Hematopoietic multipotent progenitor cell treated with erythropoietin and hydrocortisone succinate and interleukin-3 and kit ligand, for 17 days (in vitro differentiated cells): ENCODE data around the gene MTLN.
"Not testable (repeated sequence)": the region's sequence is repeated elsewhere in the genome, so short reads cannot be mapped to it uniquely, and the experiment has no call there.

ENCODE experiments used
- DNase-seq: peaks from one replicate; pipeline ENCODE4 v3.0.0-alpha.2; 2015; ENCODE audit warnings: low spot score

The MTLN gene, protein sequence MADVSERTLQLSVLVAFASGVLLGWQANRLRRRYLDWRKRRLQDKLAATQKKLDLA

DNA sequence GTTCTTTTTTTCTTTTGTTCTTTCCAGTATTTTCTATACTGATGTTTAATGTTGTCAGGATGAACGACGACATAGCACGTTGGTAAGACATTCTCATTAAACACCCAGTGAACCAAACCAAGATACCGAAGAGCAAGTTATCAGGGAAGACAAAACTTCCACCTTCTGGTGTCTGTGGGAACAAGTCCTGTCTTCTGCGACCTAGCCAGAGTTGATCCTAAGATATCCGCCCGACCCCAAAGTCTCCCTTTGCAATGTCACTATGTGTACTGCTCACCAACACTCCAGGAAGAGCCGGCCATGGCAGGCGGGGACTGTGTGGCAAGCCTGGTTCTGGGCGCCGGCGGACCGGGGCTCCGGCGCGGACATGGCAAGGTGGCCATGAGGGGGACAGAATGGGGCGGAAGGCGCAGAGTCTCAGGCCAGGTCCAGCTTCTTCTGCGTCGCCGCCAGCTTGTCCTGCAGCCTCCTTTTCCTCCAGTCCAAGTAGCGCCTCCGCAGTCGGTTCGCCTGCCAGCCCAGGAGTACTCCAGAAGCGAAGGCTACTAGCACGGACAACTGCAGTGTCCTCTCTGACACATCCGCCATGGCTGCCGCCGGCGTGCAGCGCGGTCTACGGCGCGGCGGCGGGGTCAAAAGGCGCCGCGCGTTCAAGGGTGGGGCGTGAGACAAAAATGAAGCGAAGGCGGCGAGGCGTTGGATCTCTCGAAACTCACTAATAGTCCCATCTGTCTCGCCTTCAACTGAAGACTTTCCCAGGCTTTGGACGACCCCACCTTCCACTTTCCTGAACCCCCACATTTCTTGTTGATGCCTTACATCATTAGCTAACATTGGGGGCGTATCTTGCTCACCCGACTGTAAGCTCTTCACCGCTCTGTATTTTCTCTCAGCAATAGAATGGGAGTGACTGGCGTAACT lies at the start of gene MTLN:
Gene MTLN (minus strand): TSS at position 610 of the 921 bp plus-strand sequence. CDS start 22 bp downstream, at position 588.
- DNase-seq, result peak; percentile 40

DNA sequence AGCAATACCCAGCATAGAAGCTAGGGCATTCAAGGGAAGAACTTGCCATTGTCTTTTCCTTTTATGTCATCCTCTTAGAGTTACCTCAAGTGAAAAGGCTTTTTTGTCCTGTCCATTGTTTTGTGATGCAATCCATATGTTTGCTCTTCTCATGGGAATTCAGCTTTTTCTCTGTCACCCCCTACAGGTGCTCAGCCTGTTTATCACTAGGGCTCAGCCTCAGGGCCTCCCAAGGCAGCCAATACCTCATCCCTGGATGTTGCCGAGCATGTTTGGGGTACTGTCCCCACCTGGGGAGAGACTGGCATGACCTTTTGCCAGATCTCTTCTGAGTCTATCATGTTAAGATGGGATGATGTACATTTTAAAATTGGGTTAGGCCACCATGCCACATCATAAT lies 49.6 kb upstream of the MTLN start:
- not testable (repeated sequence) for DNase-seq

DNA sequence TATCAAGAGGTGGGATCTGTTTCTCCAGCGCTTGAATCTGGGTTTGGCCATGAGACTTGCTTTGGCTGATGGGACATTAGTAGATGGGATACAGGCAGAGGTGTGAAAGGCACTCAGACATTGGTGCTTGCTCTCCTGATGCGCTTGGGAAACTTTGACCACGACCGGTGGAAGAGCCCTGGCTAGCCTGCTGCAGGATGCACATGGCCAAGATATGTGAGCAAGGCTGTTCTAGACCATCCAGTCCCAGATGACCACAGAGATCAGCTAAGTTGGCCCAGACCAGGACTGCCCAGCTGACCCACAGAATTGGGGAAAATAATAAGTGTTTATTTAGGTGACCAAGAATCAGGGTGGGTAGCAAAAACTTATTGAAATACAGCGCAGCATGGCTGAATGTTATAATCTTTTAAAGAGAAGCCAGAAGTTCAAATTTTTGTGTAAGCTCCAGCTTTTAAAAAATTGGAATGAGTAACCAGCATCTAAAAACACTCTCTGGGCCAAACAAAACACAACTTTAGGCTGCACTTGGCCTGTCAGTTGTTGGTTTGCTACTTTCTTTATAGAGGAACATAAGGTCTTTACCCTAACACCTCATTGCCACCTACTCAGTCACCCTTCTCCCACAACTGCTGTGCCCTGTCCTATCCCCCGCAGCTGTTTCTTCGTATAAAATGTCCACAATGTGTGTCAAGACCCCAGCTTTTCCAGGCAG lies 35.9 kb upstream of the MTLN start:
- DNase-seq, result not testable (repeated sequence)

DNA sequence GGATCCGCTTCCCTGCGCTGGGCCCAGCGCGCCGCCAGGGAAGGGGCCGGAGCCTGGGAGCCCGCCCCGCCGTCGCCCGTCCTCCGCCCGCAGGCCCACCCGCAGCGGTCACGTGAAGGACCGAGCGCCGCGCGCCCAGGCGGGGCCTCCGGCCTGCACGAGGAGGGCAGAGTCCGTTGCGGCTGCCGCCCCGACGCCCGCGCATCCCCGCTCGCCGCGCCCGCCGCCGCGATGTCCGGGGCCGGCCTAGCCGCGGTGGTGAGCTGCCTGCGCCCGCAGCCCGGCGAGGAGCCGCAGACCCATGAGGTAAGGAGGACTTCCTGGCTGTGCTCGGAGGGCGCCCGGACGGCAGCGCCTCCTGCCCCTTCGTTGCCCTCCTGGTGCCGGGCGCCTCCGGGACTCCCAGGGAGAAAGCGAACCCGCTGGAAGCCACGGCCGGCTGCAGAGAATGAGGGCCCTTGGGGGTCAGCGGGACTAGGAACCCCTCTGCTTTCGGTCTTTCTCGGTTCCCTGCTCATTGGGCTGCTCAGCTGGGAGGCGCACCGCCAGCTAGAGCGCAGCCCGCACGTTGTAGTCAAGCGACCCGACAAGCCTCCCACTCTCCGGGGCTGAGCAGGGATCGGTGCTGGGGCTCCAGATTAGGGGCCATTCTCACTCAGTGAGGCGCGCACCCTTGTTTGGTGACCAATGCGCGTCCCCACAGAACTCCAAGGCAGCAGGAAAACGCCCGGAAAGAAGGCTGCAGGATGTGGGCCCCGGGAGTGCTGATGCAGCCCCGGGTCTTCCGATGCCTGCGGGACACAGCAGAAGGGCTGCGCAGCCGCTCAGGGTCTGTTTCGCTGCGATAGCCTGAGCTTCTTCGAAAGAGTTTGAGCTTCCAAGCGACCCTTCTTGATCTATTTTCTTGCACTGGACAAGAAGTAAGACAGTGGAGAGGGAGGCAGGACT lies 33.4 kb upstream of the MTLN start:
- not testable (repeated sequence) for DNase-seq

DNA sequence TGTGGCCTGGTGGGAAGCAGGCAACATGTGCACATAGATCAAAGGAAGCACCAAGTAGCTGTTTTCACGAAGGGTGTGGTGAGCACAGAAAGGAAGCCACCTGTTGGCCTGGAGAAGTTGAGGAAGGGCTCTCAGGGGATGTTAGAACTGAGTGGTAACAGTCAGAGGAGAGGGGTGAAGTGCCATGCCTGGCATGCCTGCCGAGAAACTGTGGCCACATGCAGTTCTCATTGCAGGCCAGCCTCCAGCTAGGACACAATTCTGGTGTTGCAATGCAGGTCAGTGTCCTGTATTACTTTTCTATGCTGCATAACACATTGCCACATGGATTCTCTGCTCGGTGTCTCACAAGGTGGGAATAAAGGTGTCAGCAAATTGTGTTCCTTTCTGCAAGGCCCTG lies 30.9 kb upstream of the MTLN start:
- DNase-seq, result not testable (repeated sequence)

DNA sequence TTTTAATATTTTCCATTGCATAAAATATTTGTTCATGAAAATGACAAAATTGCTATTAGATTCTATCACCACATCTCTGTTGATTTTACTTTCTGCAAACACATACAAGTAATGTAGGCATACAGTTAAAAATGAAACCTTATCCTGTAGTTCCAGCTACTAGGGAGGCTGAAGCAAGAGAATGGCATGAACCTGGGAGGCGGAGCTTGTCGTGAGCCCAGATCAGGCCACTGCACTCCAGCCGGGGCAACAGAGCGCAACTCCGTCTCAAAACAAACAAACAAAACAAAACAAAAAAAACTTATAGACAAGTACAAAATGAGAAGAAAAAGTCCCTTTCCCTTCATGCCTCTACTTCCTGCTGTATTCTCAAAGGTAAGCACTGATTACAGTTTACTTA lies 22.2 kb upstream of the MTLN start:
- DNase-seq, result not testable (repeated sequence)

DNA sequence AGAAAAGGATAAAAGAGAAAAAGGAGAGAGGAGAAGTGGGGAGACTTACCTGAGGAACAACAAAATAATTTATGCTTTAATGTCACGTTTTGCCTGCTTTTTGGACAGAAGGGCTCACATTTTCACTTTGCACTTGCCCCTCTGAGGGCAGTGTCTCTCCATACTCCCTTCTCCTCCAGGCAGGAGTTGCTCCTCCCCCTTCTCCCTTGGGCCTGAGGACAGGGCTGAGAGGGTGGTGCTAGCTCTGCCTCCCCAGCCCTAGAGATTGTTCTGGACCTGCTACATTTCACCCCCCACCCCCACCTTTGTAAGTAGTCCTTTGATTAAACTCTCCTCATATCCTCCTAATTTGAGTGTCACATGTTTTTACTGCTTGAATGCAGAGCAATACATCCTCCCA lies 17.5 kb upstream of the MTLN start:
- not testable (repeated sequence) for DNase-seq

DNA sequence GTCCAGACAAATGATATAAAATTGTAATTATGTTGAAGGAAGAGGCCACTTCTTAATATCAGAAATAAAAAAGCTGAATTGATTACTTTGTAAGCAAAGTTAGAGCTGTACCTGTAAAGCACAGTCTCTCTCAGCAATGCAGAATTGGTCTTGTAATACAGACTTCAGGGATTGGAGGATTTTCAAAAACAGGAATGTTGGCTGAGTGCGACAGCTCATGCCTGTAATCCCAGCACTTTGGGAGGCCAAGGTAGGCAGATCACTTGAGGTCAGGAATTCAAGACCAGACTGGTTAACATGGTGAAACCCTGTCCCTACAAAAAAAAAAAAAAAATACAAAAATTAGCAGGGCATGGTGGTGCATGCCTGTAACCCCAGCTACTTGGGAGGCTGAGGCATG lies 10.3 kb upstream of the MTLN start:
- DNase-seq, result not testable (repeated sequence)

DNA sequence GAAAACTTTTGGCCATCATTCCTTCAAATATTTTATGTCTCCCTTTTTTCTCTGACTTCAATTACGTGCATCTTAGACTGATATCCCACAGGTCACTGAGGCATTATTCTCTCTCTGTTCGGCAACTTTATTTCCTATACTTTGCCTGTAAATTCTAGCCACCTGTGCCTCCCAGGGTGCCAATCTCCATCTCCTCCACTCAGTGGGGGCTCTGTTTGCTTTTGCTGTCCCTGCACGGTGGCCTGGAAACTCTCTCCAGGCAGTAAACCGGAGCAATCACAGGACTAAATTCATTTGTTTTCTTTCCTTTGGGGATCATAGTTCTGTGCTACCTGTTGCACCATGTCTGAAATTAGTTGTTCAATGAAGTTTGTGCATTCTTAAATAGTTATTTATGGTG lies 9.6 kb upstream of the MTLN start:
- no peak for DNase-seq

DNA sequence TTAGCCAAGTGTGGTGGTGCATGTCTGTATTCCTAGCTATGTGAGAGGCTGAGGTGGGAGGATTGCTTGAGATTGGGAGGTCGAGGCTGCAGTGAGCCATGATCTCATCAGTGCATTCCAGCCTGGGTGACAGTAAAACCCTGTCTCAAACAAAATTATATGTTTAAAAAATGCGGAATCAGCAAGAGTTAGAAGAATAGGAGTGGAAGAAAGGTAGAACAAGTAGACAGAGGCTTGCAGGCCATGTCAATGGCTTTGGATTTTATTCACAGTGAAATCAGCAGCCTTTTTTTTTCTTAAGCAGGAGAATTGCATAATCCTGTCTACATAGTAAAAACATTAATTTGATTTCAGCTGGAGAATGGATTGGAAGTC lies 7.8 kb upstream of the MTLN start:
- no peak for DNase-seq

DNA sequence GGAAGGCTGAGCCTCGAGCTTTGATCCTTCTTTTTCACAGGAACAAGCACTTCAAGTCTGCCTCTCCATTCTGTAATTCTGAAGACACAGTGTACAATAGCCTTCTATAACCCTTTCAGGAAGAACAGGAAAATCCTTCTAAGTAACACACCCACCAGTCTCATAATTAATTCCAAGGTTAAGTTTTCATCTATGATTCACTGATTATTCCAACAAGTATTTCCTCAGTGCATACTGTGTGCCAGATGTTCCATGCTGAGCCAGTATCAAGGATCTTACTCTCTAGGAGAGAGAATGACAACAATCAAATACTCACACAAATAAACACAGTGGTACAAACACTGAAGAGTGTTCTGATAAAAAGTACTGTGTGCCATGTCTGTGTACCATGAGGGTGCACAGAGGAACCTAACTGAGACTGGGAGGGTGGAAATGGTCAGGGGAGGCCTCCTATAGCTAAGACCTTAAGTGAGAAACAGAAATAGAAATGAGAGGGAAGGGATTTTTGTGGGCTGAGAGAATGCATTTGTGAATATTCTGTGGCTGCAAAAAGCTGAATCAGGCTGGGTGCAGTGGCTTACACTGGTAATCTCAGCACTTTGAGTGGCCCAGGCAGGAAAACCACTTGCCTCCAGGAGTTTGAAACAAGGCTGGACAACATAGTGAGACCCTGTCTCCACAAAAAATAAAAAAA lies 7.3 kb upstream of the MTLN start:
- DNase-seq, result no peak

DNA sequence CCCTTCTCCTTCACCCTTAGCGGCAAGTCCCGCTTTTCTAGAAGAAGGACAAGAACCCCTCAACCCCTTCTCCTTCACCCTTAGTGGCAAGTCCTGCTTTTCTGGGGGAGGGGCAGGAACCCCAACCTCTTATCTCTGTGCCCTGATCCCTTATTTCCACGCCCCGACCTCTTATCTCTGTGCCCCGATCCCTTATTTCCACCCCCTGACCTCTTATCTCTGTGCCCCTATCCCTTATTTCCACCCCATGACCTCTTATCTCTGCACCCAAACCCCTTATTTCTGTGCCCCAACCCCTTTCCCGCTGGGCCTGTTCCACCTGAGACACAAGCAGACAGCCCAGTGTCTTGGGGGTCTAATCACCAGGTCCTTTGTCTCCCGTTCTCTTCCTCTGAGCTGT lies 6.5 kb upstream of the MTLN start:
- not testable (repeated sequence) for DNase-seq

DNA sequence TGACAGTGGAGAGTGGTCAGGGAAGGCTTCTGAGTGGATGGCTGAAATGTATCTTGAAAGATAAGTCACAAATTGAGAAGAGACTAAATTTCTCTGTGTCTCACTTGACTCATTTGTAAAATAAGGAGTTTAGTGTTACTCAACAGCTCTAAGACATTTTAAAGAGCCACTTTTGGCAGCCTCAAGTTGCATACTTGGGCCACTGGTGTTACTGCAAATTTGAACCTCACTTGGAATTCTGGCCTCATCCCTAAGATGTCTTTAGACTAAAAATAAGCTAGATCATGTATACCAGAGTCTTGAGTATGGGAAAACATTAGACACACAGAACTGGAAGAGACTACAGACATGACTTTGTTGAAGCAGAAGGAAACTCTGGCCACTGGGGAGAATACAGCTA lies 4.5 kb upstream of the MTLN start:
- no peak for DNase-seq

DNA sequence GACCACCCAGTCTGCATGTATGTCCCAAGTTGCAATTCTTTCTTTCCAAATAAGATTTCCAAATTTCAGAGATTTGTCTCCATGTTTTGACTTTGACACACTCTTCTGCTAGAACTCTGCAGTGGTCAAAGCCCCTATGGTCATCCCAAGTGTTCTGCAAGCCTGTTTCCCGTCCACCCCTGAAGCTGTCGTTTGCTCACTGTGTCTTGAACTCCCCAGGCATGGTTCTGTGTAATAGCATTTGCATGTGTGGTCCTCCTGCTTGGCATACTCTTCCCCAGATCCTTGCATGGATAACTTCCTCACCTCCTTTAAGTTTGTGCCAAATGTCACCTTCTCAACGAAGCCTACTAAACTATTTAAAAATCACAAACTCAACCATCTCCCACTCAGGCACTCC lies 3.9 kb upstream of the MTLN start:
- DNase-seq, result no peak

DNA sequence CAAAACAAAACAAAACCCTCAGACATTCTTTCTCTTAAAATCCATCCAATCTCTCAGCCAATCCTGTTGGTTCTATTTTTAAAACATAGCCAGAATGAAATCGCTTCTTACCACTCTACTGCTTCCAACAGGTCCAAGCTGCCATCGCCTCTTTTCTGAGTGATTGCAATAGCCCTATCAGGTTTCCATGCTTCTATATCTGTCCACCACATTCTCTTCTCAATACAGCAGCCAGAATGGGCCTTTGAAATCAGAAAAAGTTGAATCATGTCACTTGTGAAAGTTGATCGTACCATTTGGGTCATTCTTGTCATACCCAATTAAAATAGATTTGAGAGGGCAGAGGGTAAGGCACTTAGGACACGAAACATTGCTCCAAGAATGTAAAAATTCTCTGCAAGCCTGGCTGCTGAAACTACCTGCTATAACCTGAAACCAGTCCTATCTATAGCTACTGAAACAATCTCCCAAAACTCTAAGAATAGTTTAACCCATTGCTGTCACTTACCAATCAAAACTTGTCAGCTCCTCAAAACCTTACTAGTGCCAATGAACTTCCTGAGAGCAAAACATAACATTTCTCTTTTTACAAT lies 3.3 kb upstream of the MTLN start:
- no peak for DNase-seq

DNA sequence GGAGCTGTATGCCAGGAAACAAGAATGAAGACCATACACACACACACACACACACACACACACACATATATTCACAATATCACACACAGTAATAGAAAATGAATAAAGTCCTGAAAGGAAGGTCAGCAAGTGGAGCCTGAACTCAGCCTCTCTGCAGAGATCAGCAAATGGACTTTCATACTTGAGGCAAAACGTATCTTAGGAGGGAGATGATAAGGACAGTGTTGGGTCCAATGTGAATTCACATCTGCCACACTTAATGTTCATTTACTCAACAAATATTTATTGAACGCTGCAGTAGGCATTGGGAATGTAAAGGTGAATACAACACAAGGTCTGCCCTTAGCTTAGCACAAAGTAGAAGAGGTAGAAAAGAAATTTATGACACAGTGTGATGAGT lies 2.7 kb upstream of the MTLN start:
- no peak for DNase-seq

DNA sequence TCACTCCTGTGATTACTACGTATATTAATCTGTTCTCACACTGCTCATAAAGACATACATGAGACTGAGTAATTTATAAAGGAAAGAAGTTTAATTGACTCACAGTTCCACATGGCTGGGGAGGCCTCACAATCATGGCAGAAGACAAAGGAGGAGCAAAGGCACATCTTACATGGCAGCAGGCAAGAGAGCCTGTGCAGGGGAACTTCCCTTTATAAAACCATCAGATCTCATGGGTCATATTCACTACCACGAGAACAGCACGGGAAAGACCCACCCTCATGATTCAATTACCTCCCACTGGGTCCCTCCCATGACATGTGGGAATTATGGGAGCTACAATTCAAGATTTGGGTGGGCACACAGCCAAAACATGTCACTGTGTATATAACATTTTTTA lies 1.2 kb upstream of the MTLN start:
- not testable (repeated sequence) for DNase-seq

DNA sequence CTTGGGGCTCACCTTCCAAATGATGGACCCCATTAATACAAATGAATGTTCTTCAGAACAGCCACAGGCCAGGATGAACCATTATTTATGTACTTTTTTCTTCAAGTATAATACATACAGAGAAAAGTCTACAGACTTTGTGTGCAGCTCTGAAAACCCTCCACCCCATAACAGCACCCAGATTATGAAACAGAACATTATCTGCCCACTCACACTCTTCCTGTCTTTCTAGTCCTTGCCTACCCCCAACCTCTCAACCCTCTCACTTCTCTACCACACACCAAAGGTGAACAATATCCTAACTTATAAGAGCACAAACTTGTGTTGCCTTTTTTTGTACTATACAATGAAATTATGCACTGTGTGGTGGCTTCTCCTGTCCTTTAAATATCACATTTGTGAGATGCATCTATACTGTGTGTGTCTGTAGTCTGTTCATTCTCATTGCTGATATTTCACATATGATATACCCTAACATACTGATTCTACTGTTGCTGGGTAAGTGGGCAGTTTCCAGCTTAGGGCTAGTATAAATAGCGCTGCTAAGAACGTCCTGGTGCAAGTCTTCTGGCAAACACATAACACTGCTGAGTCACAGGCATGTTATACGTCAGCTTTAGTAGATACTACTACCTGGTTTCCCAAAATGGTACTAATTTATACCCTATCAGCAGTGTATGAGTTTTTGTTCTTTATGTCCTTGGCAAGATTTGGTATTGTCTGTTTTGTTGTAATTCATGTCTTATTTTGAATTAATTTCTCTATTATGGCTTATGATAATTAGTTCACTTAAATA lies 6.5 kb downstream of the MTLN start:
- DNase-seq, result no peak

DNA sequence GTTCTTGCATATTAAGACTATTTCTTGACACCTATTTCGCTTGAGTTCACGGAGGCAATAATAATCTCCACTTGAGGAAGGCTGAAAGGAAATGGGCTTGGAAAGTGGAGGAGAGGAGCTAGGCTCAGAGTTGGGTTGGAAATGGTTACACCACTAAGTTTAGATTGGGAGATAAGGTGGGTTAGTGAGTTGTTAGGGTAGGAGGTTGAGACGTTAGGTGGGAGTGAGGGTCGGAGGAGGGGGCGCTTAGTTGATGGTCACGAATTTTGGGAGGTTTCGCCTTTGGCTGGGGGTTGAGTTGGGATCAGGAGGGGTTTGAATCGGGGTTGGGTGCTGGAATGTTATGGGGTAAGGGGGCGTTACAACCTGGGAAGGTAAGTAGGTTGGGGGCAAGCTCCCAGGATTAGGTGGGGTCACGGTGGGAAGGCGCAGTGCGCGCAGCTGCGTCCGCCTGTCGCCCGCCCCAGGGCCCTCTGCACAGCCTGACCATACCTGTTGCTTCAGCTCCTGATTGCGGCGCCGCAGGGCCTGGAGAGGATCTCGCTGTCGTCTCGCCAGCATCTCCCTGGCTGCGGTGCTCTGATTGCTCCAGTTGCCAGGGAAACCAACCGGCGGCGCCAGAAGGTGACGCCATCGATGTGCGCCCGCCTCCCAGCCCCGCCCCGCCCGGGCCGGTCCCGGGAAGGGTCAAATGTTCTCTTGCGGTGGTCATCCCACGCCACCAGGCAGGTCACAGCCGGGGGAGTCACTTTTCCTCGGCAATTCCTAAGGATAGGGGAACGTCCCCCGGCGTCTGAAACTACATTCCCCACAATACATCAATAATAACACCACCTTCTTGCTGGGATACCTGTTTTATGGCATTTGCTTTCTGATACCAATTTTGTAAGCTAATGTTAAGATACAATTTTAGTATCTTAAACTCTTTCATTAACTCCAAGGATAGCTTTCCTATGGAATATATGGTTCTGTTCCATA lies 7.7 kb downstream of the MTLN start, which contains the start of gene NPHP1:
Gene NPHP1 (minus strand): TSS at position 606 of the 978 bp plus-strand sequence. CDS start 45 bp downstream, at position 561.
- peak; percentile 73 for DNase-seq
